Testis (tissue), 2 donors: ENCODE data around the gene PLEKHM2.

Experiments used
- CTCF ChIP-seq, 3 experiments: fragments of 450-650 bp in 2 of 3; fragments of 200-600 bp in 1 of 3; sonication (generic) in 1 of 3; IDR thresholded peaks; one replicate each; pipeline ENCODE4 v1.5.1; 2016 to 2019; ENCODE audit warnings: antibody characterized with exemption in 3 of 3, mild to moderate bottlenecking in 2 of 3, moderate library complexity in 1 of 3
- POLR2A ChIP-seq: fragments of 450-650 bp; IDR thresholded peaks from one replicate; pipeline ENCODE4 v1.6.1; 2017; ENCODE audit warnings: antibody characterized with exemption, mild to moderate bottlenecking, moderate library complexity

DNA sequence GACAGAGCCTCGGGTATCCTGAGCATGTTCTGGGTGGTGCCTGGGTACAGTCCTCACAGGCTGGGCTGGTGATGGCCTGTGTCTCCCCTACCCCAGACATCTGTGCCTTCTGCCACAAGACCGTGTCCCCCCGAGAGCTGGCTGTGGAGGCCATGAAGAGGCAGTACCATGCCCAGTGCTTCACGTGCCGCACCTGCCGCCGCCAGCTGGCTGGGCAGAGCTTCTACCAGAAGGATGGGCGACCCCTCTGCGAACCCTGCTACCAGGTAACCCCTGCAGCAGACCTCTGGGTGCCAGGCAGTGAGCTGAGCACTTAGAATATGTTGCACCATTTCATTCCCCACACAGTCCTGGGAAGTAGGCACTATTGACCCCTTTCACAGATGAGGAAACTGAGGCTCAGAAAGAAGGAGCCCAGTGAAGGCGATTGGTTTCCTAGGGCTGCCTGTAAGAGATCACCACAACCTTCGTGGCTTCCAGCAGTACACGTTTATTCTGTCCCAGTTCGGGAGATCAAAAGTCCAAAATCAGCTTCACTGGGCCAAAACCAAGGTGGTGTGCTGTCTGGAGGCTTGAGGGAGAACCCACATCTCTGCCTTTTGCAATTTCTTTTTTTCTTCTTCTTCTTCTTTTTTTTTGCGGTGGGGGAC is 86.3 kb downstream of the PLEKHM2 start:
- TF ChIP-seq CTCF (IDR thresholded peaks at IDR 0.05): no peak
- no peak for TF ChIP-seq POLR2A
